Measurements from ENCODE around the gene IMMP2L. TPM values are rescaled to one million over a fixed set of nuclear protein-coding genes. Genes with fewer than 3 reads are reported as not detected.
"Not testable (repeated sequence)": the region's sequence is repeated elsewhere in the genome, so short reads cannot be mapped to it uniquely, and the experiment has no call there.

IMMP2L gene
- polyA plus RNA-seq, 1 of the 3 experiments (the other 2 are of a cell fraction), result 10.7 TPM

DNA sequence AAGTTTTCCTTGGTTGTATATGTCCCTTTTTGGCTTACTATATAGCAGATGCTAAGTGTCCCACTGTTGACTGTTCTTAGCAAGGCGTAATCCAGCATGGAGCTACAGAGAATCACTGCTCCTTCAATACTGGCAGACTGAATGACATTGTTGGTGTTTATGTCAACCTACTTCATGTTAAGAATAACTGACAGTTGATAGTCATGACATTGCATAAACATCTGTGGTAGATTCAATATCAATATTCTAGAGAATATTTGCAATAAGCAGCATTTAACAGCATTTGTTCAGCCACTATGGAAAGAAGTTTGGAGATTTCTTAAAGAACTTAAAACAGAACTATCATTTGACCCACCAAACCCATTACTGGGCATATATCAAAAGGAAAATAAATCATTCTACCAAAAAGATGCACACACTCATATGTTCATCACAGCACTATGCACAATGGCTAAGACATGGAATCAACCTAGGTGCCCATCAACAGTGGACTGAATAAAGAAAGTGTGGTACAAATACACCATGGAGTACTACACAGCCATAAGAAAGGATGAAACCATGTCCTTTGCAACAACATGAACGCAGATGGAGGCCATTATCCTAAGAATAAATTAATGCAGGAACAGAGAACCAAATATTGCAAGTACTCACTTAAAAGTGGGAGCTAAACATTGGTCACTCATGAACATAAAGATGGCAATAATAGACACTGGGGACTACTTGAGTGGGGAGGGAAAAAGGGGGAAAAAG lies 88.7 kb downstream of the IMMP2L start (continued):
- TF ChIP-seq, protein P1, sequence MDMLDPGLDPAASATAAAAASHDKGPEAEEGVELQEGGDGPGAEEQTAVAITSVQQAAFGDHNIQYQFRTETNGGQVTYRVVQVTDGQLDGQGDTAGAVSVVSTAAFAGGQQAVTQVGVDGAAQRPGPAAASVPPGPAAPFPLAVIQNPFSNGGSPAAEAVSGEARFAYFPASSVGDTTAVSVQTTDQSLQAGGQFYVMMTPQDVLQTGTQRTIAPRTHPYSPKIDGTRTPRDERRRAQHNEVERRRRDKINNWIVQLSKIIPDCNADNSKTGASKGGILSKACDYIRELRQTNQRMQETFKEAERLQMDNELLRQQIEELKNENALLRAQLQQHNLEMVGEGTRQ (IDR thresholded peaks at IDR 0.05; ENCODE audit: borderline replicate concordance, low read depth, low read length), result no peak

DNA sequence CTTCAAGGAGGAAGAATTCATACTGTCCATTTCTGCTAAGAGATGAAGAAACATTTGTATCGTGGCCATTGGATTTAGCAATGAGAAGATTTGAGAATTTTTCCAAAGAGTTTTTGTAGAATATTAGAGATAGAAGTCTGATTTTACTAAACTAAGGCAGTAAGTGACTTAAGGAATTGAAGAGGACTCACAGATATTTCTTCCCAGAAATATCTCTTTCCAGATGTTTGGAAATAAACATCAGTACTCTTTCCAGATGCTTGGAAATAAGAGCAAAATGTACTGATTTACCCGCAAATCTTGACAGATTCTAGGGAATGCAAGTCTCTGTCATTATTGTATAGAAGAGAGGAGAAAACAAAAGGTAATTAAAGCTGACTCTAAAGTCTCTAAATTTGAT lies 91.3 kb downstream of the IMMP2L start:
- Histone ChIP-seq H2AFZ (ENCODE audit: low read depth) (no peak overlapping the region), H3K4me3 (ENCODE audit: low read depth in 2 of 2, low read length in 1 of 2) (no peak overlapping the region), H3K9me2 (no peaks in the 10 kb centered on the region), H3K9me3 (0 out of 2 replicates have a peak, but pooled peaks cover 4% of the 10 kb centered on the region), H4K20me1 (ENCODE audit: insufficient read depth) (no peaks in the 10 kb centered on the region), H3K4me2 (no peak overlapping the region), H3F3A (replicated peaks; ENCODE audit: insufficient read depth) (peaks cover 3% of the 10 kb centered on the region), H3K27me3 (ENCODE audit: insufficient read depth) (no peaks in the 10 kb centered on the region), H3K4me1 (ENCODE audit: control insufficient read depth in 1 of 2, insufficient read depth in 2 of 2, low read depth in 1 of 2, low read length in 1 of 2) (no peaks in the 10 kb centered on the region), H3K79me2 (ENCODE audit: insufficient read depth) (no peaks in the 10 kb centered on the region), H3K36me3 (replicated peaks in 1 of 2; ENCODE audit: control insufficient read depth in 1 of 2, insufficient read depth in 2 of 2, low read length in 1 of 2) (no peaks in the 10 kb centered on the region), H3K9ac (no peak overlapping the region), H3K27ac (ENCODE audit: low read depth in 2 of 2, low read length in 1 of 2) (no peak overlapping the region)
- WGBS (ENCODE audit: low lambda C conversion rate), result 96% methylated on average over 2 of the region's 2 CpGs
- no peak for DNase-seq
- ChIA-PET CTCF (no interaction called here), POLR2A (no interaction called here)
- TF ChIP-seq GATA2 (CRISPR knock-in tag; IDR thresholded peaks at IDR 0.05), result no peak
- TF ChIP-seq EZH2phosphoT487 (IDR thresholded peaks at IDR 0.05; ENCODE audit: borderline replicate concordance, low read depth), result no peak
- TF ChIP-seq, protein P2, sequence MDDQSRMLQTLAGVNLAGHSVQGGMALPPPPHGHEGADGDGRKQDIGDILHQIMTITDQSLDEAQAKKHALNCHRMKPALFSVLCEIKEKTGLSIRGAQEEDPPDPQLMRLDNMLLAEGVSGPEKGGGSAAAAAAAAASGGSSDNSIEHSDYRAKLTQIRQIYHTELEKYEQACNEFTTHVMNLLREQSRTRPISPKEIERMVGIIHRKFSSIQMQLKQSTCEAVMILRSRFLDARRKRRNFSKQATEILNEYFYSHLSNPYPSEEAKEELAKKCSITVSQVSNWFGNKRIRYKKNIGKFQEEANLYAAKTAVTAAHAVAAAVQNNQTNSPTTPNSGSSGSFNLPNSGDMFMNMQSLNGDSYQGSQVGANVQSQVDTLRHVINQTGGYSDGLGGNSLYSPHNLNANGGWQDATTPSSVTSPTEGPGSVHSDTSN (IDR thresholded peaks at IDR 0.05), result no peak
- TF ChIP-seq, protein P3, sequence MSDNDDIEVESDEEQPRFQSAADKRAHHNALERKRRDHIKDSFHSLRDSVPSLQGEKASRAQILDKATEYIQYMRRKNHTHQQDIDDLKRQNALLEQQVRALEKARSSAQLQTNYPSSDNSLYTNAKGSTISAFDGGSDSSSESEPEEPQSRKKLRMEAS (IDR thresholded peaks at IDR 0.05; ENCODE audit: low read depth), result no peak
- TF ChIP-seq, protein P4, sequence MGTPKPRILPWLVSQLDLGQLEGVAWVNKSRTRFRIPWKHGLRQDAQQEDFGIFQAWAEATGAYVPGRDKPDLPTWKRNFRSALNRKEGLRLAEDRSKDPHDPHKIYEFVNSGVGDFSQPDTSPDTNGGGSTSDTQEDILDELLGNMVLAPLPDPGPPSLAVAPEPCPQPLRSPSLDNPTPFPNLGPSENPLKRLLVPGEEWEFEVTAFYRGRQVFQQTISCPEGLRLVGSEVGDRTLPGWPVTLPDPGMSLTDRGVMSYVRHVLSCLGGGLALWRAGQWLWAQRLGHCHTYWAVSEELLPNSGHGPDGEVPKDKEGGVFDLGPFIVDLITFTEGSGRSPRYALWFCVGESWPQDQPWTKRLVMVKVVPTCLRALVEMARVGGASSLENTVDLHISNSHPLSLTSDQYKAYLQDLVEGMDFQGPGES (IDR thresholded peaks at IDR 0.05; ENCODE audit: low read depth, low read length), result no peak
- TF ChIP-seq TEAD4 (IDR thresholded peaks at IDR 0.05; ENCODE audit: borderline replicate concordance, insufficient read depth), result no peak
- TF ChIP-seq, protein P5, sequence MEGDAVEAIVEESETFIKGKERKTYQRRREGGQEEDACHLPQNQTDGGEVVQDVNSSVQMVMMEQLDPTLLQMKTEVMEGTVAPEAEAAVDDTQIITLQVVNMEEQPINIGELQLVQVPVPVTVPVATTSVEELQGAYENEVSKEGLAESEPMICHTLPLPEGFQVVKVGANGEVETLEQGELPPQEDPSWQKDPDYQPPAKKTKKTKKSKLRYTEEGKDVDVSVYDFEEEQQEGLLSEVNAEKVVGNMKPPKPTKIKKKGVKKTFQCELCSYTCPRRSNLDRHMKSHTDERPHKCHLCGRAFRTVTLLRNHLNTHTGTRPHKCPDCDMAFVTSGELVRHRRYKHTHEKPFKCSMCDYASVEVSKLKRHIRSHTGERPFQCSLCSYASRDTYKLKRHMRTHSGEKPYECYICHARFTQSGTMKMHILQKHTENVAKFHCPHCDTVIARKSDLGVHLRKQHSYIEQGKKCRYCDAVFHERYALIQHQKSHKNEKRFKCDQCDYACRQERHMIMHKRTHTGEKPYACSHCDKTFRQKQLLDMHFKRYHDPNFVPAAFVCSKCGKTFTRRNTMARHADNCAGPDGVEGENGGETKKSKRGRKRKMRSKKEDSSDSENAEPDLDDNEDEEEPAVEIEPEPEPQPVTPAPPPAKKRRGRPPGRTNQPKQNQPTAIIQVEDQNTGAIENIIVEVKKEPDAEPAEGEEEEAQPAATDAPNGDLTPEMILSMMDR (IDR thresholded peaks at IDR 0.05), result no peak
- TF ChIP-seq GABPA (IDR thresholded peaks at IDR 0.05; ENCODE audit: low read depth), result no peak
- no peak for TF ChIP-seq NFIC (IDR thresholded peaks at IDR 0.05; ENCODE audit: borderline replicate concordance)
- no peak for TF ChIP-seq RCOR1 (IDR thresholded peaks at IDR 0.05; ENCODE audit: low read length)
- no peak for TF ChIP-seq NRF1 (IDR thresholded peaks at IDR 0.05; ENCODE audit: low read depth, low read length)
- no peak for TF ChIP-seq RXRA (IDR thresholded peaks at IDR 0.05; ENCODE audit: borderline replicate concordance, low read depth)

DNA sequence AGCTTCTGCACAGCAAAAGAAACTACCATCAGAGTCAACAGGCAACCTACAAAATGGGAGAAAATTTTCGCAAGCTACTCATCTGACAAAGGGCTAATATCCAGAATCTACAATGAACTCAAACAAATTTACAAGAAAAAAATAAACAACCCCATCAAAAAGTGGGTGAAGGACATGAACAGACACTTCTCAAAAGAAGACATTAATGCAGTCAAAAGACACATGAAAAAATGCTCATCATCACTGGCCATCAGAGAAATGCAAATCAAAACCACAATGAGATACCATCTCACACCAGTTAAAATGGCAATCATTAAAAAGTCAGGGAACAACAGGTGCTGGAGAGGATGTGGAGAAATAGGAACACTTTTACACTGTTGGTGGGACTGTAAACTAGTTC lies 92.4 kb downstream of the IMMP2L start:
- H3K9me2 ChIP-seq; H3K79me2 ChIP-seq (ENCODE audit: insufficient read depth); H3K36me3 ChIP-seq (replicated peaks in 1 of 2; ENCODE audit: control insufficient read depth in 1 of 2, insufficient read depth in 2 of 2, low read length in 1 of 2); H3K4me2 ChIP-seq; H3K27me3 ChIP-seq (ENCODE audit: insufficient read depth); H3F3A ChIP-seq (replicated peaks; ENCODE audit: insufficient read depth); H3K9ac ChIP-seq; CTCF ChIA-PET; H3K9me3 ChIP-seq; H2AFZ ChIP-seq (ENCODE audit: low read depth); H3K4me1 ChIP-seq (ENCODE audit: control insufficient read depth in 1 of 2, insufficient read depth in 2 of 2, low read depth in 1 of 2, low read length in 1 of 2); H3K4me3 ChIP-seq (ENCODE audit: low read depth in 2 of 2, low read length in 1 of 2); H3K27ac ChIP-seq (ENCODE audit: low read depth in 2 of 2, low read length in 1 of 2); H4K20me1 ChIP-seq (ENCODE audit: insufficient read depth); DNase-seq; POLR2A ChIA-PET: not testable (repeated sequence)
- WGBS (ENCODE audit: low lambda C conversion rate), result 100% methylated on average over 1 of the region's 1 CpG

DNA sequence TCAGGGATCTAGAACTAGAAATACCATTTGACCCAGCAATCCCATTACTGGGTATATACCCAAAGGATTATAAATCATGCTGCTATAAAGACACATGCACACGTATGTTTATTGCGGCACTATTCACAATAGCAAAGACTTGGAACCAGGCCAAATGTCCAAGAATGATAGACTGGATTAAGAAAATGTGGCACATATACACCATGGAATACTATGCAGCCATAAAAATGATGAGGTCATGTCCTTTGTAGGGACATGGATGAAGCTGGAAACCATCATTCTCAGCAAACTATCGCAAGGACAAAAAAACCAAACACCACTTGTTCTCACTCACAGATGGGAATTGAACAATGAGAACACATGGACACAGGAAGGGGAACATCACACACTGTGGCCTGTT lies 96.5 kb downstream of the IMMP2L start:
- H2AFZ ChIP-seq (ENCODE audit: low read depth); POLR2A ChIA-PET; H3K79me2 ChIP-seq (ENCODE audit: insufficient read depth); H3F3A ChIP-seq (replicated peaks; ENCODE audit: insufficient read depth); CTCF ChIA-PET; H3K36me3 ChIP-seq (replicated peaks in 1 of 2; ENCODE audit: control insufficient read depth in 1 of 2, insufficient read depth in 2 of 2, low read length in 1 of 2); H3K4me1 ChIP-seq (ENCODE audit: control insufficient read depth in 1 of 2, insufficient read depth in 2 of 2, low read depth in 1 of 2, low read length in 1 of 2); H4K20me1 ChIP-seq (ENCODE audit: insufficient read depth); DNase-seq; H3K9me3 ChIP-seq; H3K4me2 ChIP-seq; H3K27me3 ChIP-seq (ENCODE audit: insufficient read depth); H3K27ac ChIP-seq (ENCODE audit: low read depth in 2 of 2, low read length in 1 of 2); H3K4me3 ChIP-seq (ENCODE audit: low read depth in 2 of 2, low read length in 1 of 2); H3K9me2 ChIP-seq; H3K9ac ChIP-seq: not testable (repeated sequence)
- WGBS (ENCODE audit: low lambda C conversion rate), result 99% methylated on average over 3 of the region's 3 CpGs

Measured in SK-N-SH (cell line).